Lung (tissue), 12 donors: ENCODE results near the gene FSIP1. TPM values are rescaled to one million over a fixed set of nuclear protein-coding genes. Genes with fewer than 3 reads are reported as not detected.

ENCODE experiments used
- ATAC-seq: fragments of 200-7000 bp; cut with Tn5 transposase; one replicate; pipeline ENCODE4 v1.9.1; 2020; ENCODE audit warnings: moderate number of reproducible peaks; ENCODE audit not compliant: insufficient read depth, low FRiP score
- DNase-seq, 3 donors: peaks; one replicate each; pipeline ENCODE4 v3.0.0-alpha.2; 2013 to 2017
- H3K27ac ChIP-seq, 2 donors: one replicate each; pipeline ENCODE4 v1.5.1; 2013; ENCODE audit warnings: mild to moderate bottlenecking in 2 of 2, moderate library complexity in 2 of 2, control low read depth in 1 of 2, inconsistent platforms in 1 of 2, low read depth in 1 of 2, low read length in 1 of 2
- H3K27me3 ChIP-seq, 3 donors: one replicate each; pipeline ENCODE4 v1.5.1; 2013; ENCODE audit warnings: low read length in 2 of 3; ENCODE audit not compliant: control insufficient read depth in 3 of 3, insufficient read depth in 3 of 3
- H3K36me3 ChIP-seq, 4 donors: one replicate each; pipeline ENCODE4 v1.5.1; 2013; ENCODE audit warnings: low read length in 4 of 4, mild to moderate bottlenecking in 1 of 4, moderate library complexity in 1 of 4; ENCODE audit not compliant: control insufficient read depth in 4 of 4, insufficient read depth in 4 of 4
- H3K4me1 ChIP-seq, 5 donors: one replicate each; pipeline ENCODE4 v1.5.1; 2013; ENCODE audit warnings: low read length in 5 of 5, mild to moderate bottlenecking in 2 of 5, moderate library complexity in 1 of 5; ENCODE audit not compliant: control insufficient read depth in 5 of 5, insufficient read depth in 5 of 5
- H3K4me3 ChIP-seq: one replicate; pipeline ENCODE4 v1.5.1; 2013; ENCODE audit warnings: mild to moderate bottlenecking, control low read depth, moderate library complexity
- H3K9ac ChIP-seq, 2 donors: one replicate each; pipeline ENCODE4 v1.5.1; 2013; ENCODE audit warnings: low read length in 2 of 2, control low read depth in 1 of 2; ENCODE audit not compliant: insufficient read depth in 1 of 2
- H3K9me3 ChIP-seq, 4 donors: one replicate each; pipeline ENCODE4 v1.5.1; 2013; ENCODE audit warnings: low read length in 3 of 4, mild to moderate bottlenecking in 1 of 4, moderate library complexity in 1 of 4; ENCODE audit not compliant: control insufficient read depth in 4 of 4, insufficient read depth in 3 of 4
- WGBS, 2 donors: extraction: QIAGEN DNeasy Blood & Tissue Kit; methylation state at CpG; one replicate each; pipeline ENCODE4 v1.1.7; 2013; 5-methylcytosine and 5-hydroxymethylcytosine counted together
- polyA plus RNA-seq, 2 donors: library from polyadenylated mRNA; stranded (reverse); fragments of 200-250 nt; gene quantifications; one replicate each; pipeline ENCODE4 v1.2.1, GENCODE V29; 2013
- total RNA-seq, 2 donors: library from RNA; depleted of rRNA in 1 of 2; stranded (reverse); fragments of >200 nt in 1 of 2; gene quantifications; one replicate each; pipeline ENCODE4 v1.2.1, GENCODE V29; 2014 to 2021
- TF ChIP-seq, protein P1 (sequence below): IDR thresholded peaks from 2 replicates; pipeline ENCODE4 v1.5.1; 2012; ENCODE audit warnings: mild to moderate bottlenecking; ENCODE audit errors: control extremely low read depth, extremely low read depth
- donor health status: control.
- donor health status: control.
- donor health status: Bipolar disorder and iron deficiency.
- donor health status: healthy.
- donor health status: DM: yes; HTN: yes; CAD: no.

The FSIP1 gene
- total and polyA plus RNA-seq, 4 donors = 0.35 to 2.2 (median 0.98) TPM

DNA sequence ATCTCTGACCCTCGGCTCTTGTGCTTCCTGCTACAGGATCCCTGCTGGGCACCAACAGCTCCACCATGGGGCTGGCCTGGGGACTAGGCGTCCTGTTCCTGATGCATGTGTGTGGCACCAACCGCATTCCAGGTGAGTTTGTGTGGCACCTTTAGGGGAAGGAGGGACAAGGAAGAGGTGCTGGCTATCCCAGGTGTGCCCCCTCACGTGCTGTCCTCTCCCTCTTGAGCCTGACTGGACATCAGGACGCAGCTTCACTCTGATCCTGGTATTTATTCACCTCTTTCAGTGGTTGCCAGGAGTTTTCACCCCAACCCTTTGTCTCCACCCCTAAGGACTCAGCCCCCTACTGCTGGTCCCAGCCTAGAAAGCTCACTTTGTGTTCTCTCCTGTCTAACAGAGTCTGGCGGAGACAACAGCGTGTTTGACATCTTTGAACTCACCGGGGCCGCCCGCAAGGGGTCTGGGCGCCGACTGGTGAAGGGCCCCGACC, 200.8 kb downstream of the FSIP1 start:
- ATAC-seq = peak; percentile 14
- H3K27me3 ChIP-seq = no peaks in the 10 kb centered on the region
- WGBS, 2 donors = 63 to 68% methylated on average over 13 of the region's 13 CpGs
- peak; percentile 66 to 83 (median 74) for DNase-seq
- H3K4me1 ChIP-seq = peaks cover 0 to 64% (median 42%) of the 10 kb centered on the region in 5 donors
- TF ChIP-seq, protein P1, sequence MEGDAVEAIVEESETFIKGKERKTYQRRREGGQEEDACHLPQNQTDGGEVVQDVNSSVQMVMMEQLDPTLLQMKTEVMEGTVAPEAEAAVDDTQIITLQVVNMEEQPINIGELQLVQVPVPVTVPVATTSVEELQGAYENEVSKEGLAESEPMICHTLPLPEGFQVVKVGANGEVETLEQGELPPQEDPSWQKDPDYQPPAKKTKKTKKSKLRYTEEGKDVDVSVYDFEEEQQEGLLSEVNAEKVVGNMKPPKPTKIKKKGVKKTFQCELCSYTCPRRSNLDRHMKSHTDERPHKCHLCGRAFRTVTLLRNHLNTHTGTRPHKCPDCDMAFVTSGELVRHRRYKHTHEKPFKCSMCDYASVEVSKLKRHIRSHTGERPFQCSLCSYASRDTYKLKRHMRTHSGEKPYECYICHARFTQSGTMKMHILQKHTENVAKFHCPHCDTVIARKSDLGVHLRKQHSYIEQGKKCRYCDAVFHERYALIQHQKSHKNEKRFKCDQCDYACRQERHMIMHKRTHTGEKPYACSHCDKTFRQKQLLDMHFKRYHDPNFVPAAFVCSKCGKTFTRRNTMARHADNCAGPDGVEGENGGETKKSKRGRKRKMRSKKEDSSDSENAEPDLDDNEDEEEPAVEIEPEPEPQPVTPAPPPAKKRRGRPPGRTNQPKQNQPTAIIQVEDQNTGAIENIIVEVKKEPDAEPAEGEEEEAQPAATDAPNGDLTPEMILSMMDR = no peak
- no peaks in the 10 kb centered on the region for H3K9me3 ChIP-seq
- H3K9ac ChIP-seq = peak overlapping the region in 1 of 2 donors; percentile 76
- H3K36me3 ChIP-seq = peaks cover 16 to 51% (median 28%) of the 10 kb centered on the region in 4 donors
- peak overlapping the region; percentile 51 for H3K4me3 ChIP-seq
- peak overlapping the region in 1 of 2 donors; percentile 94 for H3K27ac ChIP-seq

DNA sequence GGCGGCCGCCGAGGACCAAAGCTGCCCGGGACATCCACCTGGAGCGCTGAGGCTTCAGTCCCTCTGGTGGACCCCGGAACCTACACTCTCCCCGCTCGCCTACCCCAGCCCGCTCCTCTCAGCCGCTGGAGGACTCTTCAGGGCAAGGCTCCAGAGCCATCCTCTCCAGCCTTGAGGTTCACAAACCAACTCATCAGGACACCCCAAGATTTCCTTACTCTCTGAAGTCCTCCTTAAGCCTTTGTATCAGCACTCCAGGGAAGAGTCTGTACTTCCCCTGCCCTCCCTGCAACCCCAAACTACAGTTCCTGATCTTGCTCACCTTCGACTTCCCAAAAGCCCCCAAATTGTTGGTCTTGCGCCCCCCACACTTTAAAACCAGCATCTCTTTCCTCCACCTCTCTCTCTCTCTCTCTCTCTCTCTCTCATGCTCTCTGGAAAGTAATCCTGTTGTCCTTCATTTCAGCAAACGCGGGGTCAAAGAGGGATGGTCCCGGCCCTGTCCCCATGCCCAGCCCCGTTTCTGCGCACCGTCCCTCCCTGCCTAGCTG, 201.3 kb downstream of the FSIP1 start:
- DNase-seq = peak in 1 of 3 donors; percentile 59
- no peaks in the 10 kb centered on the region for H3K27me3 ChIP-seq
- H3K36me3 ChIP-seq = peaks cover 11 to 46% (median 23%) of the 10 kb centered on the region in 4 donors
- 12% methylated on average over 18 of the region's 18 CpGs for WGBS, 2 donors
- H3K4me1 ChIP-seq = peaks cover 0 to 62% (median 38%) of the 10 kb centered on the region in 5 donors
- TF ChIP-seq, protein P1 = no peak
- peak overlapping the region in 1 of 2 donors; percentile 76 for H3K9ac ChIP-seq
- H3K9me3 ChIP-seq = no peaks in the 10 kb centered on the region
- peak overlapping the region; percentile 82 to 94 for H3K27ac ChIP-seq
- ATAC-seq = no peak
- peak overlapping the region; percentile 51 for H3K4me3 ChIP-seq

DNA sequence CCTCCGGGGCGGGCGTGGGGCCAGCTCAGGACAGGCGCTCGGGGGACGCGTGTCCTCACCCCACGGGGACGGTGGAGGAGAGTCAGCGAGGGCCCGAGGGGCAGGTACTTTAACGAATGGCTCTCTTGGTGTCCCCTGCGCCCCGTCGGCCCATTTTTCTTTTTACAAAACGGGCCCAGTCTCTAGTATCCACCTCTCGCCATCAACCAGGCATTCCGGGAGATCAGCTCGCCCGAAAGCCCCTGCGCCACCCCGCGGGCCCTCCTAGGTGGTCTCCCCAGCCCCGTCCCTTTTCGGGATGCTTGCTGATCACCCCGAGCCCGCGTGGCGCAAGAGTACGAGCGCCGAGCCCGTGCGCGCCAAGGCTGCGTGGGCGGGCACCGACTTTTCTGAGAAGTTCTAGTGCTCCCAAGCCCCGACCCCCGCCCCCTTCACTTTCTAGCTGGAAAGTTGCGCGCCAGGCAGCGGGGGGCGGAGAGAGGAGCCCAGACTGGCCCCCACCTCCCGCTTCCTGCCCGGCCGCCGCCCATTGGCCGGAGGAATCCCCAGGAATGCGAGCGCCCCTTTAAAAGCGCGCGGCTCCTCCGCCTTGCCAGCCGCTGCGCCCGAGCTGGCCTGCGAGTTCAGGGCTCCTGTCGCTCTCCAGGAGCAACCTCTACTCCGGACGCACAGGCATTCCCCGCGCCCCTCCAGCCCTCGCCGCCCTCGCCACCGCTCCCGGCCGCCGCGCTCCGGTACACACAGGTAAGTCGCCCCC, 202.0 kb downstream of the FSIP1 start, which contains the start of gene THBS1:
Gene THBS1, plus strand, starts transcription at position 595 of the 757 bp plus-strand sequence. CDS start 779 bp downstream, outside the sequence.
- H3K9ac ChIP-seq = peak within 1 kb of the TSS; percentile 59 to 77
- H3K9me3 ChIP-seq = no peaks in the 10 kb centered on the region
- H3K27me3 ChIP-seq = no peaks in the 10 kb centered on the region
- TF ChIP-seq, protein P1 = no peak
- ATAC-seq (peak; percentile 64), DNase-seq (peak; percentile 98)
- WGBS, 2 donors = 1% methylated on average over 56 to 74 of the region's 74 CpGs
- H3K36me3 ChIP-seq = peaks cover 9 to 39% (median 18%) of the 10 kb centered on the region in 4 donors
- H3K4me1 ChIP-seq = peaks cover 0 to 56% (median 32%) of the 10 kb centered on the region in 5 donors
- H3K4me3 ChIP-seq = peak within 1 kb of the TSS; percentile 51
- peak within 1 kb of the TSS; percentile 94 to 97 for H3K27ac ChIP-seq
